Measurements from ENCODE around the gene CLCA4.

GRCh38 chr1:86508583-86508969 is 38.3 kb upstream of the CLCA4 start:
- no peak for TF ChIP-seq EZH2 (IDR thresholded peaks at IDR 0.05; ENCODE audit: low read depth, unreplicated experiment)
- TF ChIP-seq CTCF (conservative IDR thresholded peaks at IDR 0.05; ENCODE audit: low read depth in 2 of 2), result no peak
- no peak for TF ChIP-seq ZNF331 (CRISPR knock-in tag; IDR thresholded peaks at IDR 0.05; ENCODE audit: low read depth)

Data from GM23338 (cell line).